ENCODE measurements around the gene ANO10. TPM values are rescaled to one million over a fixed set of nuclear protein-coding genes. Genes with fewer than 3 reads are reported as not detected.

The ANO10 gene
- total RNA-seq, 1 experiment from 2014 or later, result 26.8 TPM

GRCh38 chr3:43540624-43541023, 81.2 kb downstream of the ANO10 start:
- Mint-ChIP-seq H3K4me1 (ENCODE audit: low read depth, unreplicated experiment) (no peaks in the 10 kb centered on the region), H3K27me3 (ENCODE audit: unreplicated experiment) (no peaks in the 10 kb centered on the region), H3K4me3 (ENCODE audit: low read depth, unreplicated experiment) (no peak overlapping the region), H3K9me3 (ENCODE audit: low read depth, unreplicated experiment) (no peaks in the 10 kb centered on the region), H3K36me3 (ENCODE audit: insufficient read depth, unreplicated experiment) (no peaks in the 10 kb centered on the region), H3K27ac (ENCODE audit: unreplicated experiment) (no peak overlapping the region)
- intact Hi-C loops (cut with micrococcal nuclease; ENCODE audit: unreplicated experiment), result loop anchor here (5.0 kb wide), 2 partner anchors 162 to 202 kb away; no protein-coding TSS in a partner anchor
- TF ChIP-seq, protein P1, sequence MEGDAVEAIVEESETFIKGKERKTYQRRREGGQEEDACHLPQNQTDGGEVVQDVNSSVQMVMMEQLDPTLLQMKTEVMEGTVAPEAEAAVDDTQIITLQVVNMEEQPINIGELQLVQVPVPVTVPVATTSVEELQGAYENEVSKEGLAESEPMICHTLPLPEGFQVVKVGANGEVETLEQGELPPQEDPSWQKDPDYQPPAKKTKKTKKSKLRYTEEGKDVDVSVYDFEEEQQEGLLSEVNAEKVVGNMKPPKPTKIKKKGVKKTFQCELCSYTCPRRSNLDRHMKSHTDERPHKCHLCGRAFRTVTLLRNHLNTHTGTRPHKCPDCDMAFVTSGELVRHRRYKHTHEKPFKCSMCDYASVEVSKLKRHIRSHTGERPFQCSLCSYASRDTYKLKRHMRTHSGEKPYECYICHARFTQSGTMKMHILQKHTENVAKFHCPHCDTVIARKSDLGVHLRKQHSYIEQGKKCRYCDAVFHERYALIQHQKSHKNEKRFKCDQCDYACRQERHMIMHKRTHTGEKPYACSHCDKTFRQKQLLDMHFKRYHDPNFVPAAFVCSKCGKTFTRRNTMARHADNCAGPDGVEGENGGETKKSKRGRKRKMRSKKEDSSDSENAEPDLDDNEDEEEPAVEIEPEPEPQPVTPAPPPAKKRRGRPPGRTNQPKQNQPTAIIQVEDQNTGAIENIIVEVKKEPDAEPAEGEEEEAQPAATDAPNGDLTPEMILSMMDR (IDR thresholded peaks at IDR 0.05; ENCODE audit: unreplicated experiment), result no peak
- BruUV-seq (replicated peaks), result no TSS peak
- no peak for DNase-seq
- CTCF ChIA-PET, result no interaction called here

DNA sequence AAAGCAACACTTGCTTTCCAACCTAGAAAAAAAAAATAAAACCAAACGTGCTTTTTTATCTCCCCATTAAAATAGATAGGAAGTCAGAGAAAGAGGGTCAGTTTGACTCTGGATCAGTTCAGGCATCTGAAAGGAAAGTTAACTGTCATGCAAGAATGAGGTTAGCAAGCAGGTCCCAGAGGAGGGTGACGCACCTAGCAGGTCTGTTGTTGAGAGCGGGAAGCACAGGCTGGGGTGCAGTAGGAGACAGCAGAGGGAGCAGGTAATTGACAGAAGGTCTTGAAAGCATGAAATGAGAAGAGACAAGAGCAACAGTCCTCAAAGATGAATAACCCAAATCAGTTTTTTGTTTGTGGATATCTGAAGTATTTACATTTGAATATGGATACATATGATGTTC, 82.5 kb downstream of the ANO10 start:
- no peaks in the 10 kb centered on the region for H3K27me3 Mint-ChIP-seq (ENCODE audit: unreplicated experiment)

GRCh38 chr3:43537225-43537624, 84.6 kb downstream of the ANO10 start:
- H3K27ac Mint-ChIP-seq (ENCODE audit: unreplicated experiment), result no peak overlapping the region
- DNase-seq, result no peak
- H3K4me1 Mint-ChIP-seq (ENCODE audit: low read depth, unreplicated experiment), result no peaks in the 10 kb centered on the region
- TF ChIP-seq, protein P1 (IDR thresholded peaks at IDR 0.05; ENCODE audit: unreplicated experiment), result no peak
- CTCF ChIA-PET, result no interaction called here
- no peaks in the 10 kb centered on the region for H3K36me3 Mint-ChIP-seq (ENCODE audit: insufficient read depth, unreplicated experiment)
- intact Hi-C loops (cut with micrococcal nuclease; ENCODE audit: unreplicated experiment), result no loop called here
- H3K27me3 Mint-ChIP-seq (ENCODE audit: unreplicated experiment), result no peaks in the 10 kb centered on the region
- H3K9me3 Mint-ChIP-seq (ENCODE audit: low read depth, unreplicated experiment), result no peaks in the 10 kb centered on the region
- no TSS peak for BruUV-seq (replicated peaks)
- H3K4me3 Mint-ChIP-seq (ENCODE audit: low read depth, unreplicated experiment), result no peak overlapping the region

More for the DNA sequence above, 82.5 kb downstream of the ANO10 start:
- DNase-seq, result no peak
- Mint-ChIP-seq H3K4me3 (ENCODE audit: low read depth, unreplicated experiment) (no peak overlapping the region), H3K4me1 (ENCODE audit: low read depth, unreplicated experiment) (no peaks in the 10 kb centered on the region), H3K36me3 (ENCODE audit: insufficient read depth, unreplicated experiment) (no peaks in the 10 kb centered on the region), H3K9me3 (ENCODE audit: low read depth, unreplicated experiment) (no peaks in the 10 kb centered on the region), H3K27ac (ENCODE audit: unreplicated experiment) (no peak overlapping the region)
- intact Hi-C loops (cut with micrococcal nuclease; ENCODE audit: unreplicated experiment), result no loop called here
- CTCF ChIA-PET, result no interaction called here
- TF ChIP-seq, protein P1 (IDR thresholded peaks at IDR 0.05; ENCODE audit: unreplicated experiment), result no peak
- BruUV-seq (replicated peaks), result no TSS peak

GRCh38 chr3:43534675-43535074, 87.1 kb downstream of the ANO10 start:
- Mint-ChIP-seq H3K27ac (ENCODE audit: unreplicated experiment) (no peak overlapping the region), H3K4me3 (ENCODE audit: low read depth, unreplicated experiment) (no peak overlapping the region), H3K4me1 (ENCODE audit: low read depth, unreplicated experiment) (no peaks in the 10 kb centered on the region), H3K9me3 (ENCODE audit: low read depth, unreplicated experiment) (no peaks in the 10 kb centered on the region), H3K27me3 (ENCODE audit: unreplicated experiment) (no peaks in the 10 kb centered on the region), H3K36me3 (ENCODE audit: insufficient read depth, unreplicated experiment) (no peaks in the 10 kb centered on the region)
- TF ChIP-seq, protein P1 (IDR thresholded peaks at IDR 0.05; ENCODE audit: unreplicated experiment), result no peak
- CTCF ChIA-PET, result interaction anchor here (0.6 to 1.2 kb wide), 4 partner anchors 11 to 517 kb away, joined by 3 to 5 read pairs (median 4); no protein-coding TSS in a partner anchor
- intact Hi-C loops (cut with micrococcal nuclease; ENCODE audit: unreplicated experiment), result no loop called here
- DNase-seq, result no peak
- no TSS peak for BruUV-seq (replicated peaks)
